Mesenchymal stem cell (in vitro differentiated cells and primary cell): ENCODE results near the gene FLYWCH1.
"Not testable (repeated sequence)": the region's sequence is repeated elsewhere in the genome, so short reads cannot be mapped to it uniquely, and the experiment has no call there.

Source experiments
- DNase-seq: peaks from one replicate; pipeline ENCODE4 v3.0.0-alpha.2; 2013
- H2AFZ ChIP-seq: one replicate; pipeline ENCODE4 v1.6.1; 2013; ENCODE audit warnings: low read depth, mild to moderate bottlenecking, control low read depth, inconsistent platforms, low read length, moderate library complexity
- H2AK5ac ChIP-seq: 2 replicates; pipeline ENCODE4 v1.6.1; 2013; ENCODE audit warnings: low read length, moderate library complexity, mild to moderate bottlenecking, inconsistent platforms; ENCODE audit not compliant: severe bottlenecking
- H2BK120ac ChIP-seq: one replicate; pipeline ENCODE4 v1.6.1; 2013; ENCODE audit warnings: low read depth, mild to moderate bottlenecking, inconsistent platforms, low read length, moderate library complexity
- H2BK12ac ChIP-seq, 2 experiments: one replicate each; pipeline ENCODE4 v1.6.1; 2013; ENCODE audit warnings: inconsistent platforms in 2 of 2, low read length in 2 of 2, mild to moderate bottlenecking in 2 of 2, moderate library complexity in 2 of 2, control low read depth in 1 of 2
- H2BK15ac ChIP-seq: one replicate; pipeline ENCODE4 v1.6.1; 2013; ENCODE audit warnings: mild to moderate bottlenecking, low read depth, inconsistent platforms; ENCODE audit not compliant: poor library complexity, severe bottlenecking
- H2BK5ac ChIP-seq: 2 replicates; pipeline ENCODE4 v1.6.1; 2013; ENCODE audit warnings: low read depth, mild to moderate bottlenecking, low read length, control low read depth, inconsistent platforms; ENCODE audit not compliant: poor library complexity, severe bottlenecking
- H3K14ac ChIP-seq, 2 experiments: one replicate each; pipeline ENCODE4 v1.6.1; 2013; ENCODE audit warnings: inconsistent platforms in 2 of 2, low read length in 2 of 2, control low read depth in 1 of 2, mild to moderate bottlenecking in 1 of 2, moderate library complexity in 1 of 2
- H3K18ac ChIP-seq, 2 experiments: one replicate each; pipeline ENCODE4 v1.6.1; 2013; ENCODE audit warnings: inconsistent platforms in 2 of 2, low read length in 2 of 2, control low read depth in 1 of 2, low read depth in 1 of 2, mild to moderate bottlenecking in 1 of 2
- H3K23ac ChIP-seq, 2 experiments: one replicate each; pipeline ENCODE4 v1.6.1; 2013; ENCODE audit warnings: inconsistent platforms in 2 of 2, low read length in 2 of 2, mild to moderate bottlenecking in 2 of 2, moderate library complexity in 2 of 2, control low read depth in 1 of 2
- H3K27ac ChIP-seq: 2 replicates; pipeline ENCODE4 v1.5.1; 2013; ENCODE audit warnings: mild to moderate bottlenecking, moderate library complexity, low read length, control low read depth, inconsistent platforms; ENCODE audit not compliant: poor library complexity, severe bottlenecking
- H3K27me3 ChIP-seq, 2 experiments: 2 replicates each; pipeline versions ENCODE4 v1.6.1 to v1.7.0; 2013; ENCODE audit warnings: low read length in 2 of 2, mild to moderate bottlenecking in 2 of 2, moderate library complexity in 2 of 2, control low read depth in 1 of 2, inconsistent platforms in 1 of 2; ENCODE audit not compliant: control insufficient read depth in 1 of 2, insufficient read depth in 1 of 2
- H3K36me3 ChIP-seq, 2 experiments: 2 replicates each; pipeline versions ENCODE4 v1.6.1 to v1.7.0; 2013; ENCODE audit warnings: low read length in 2 of 2, control low read depth in 1 of 2, inconsistent platforms in 1 of 2, low read depth in 1 of 2, mild to moderate bottlenecking in 1 of 2; ENCODE audit not compliant: insufficient read depth in 2 of 2, control insufficient read depth in 1 of 2
- H3K4ac ChIP-seq, 2 experiments: one replicate each; pipeline ENCODE4 v1.6.1; 2013; ENCODE audit warnings: inconsistent platforms in 2 of 2, low read length in 2 of 2, mild to moderate bottlenecking in 2 of 2, moderate library complexity in 2 of 2, control low read depth in 1 of 2, low read depth in 1 of 2
- H3K4me1 ChIP-seq: 2 replicates; pipeline ENCODE4 v1.6.1; 2013; ENCODE audit warnings: low read depth, low read length, control low read depth; ENCODE audit not compliant: control insufficient read depth, insufficient read depth
- H3K4me2 ChIP-seq: 2 replicates; pipeline ENCODE4 v1.6.1; 2013; ENCODE audit warnings: low read length, mild to moderate bottlenecking, inconsistent platforms; ENCODE audit not compliant: poor library complexity, severe bottlenecking
- H3K4me3 ChIP-seq, 2 experiments: 2 replicates each; pipeline versions ENCODE4 v1.5.1 to v1.7.0; 2013; ENCODE audit warnings: low read length in 2 of 2, mild to moderate bottlenecking in 2 of 2, control low read depth in 1 of 2, low read depth in 1 of 2; ENCODE audit not compliant: insufficient read depth in 1 of 2
- H3K79me1 ChIP-seq: replicated peaks from 2 replicates; pipeline ENCODE4 v1.6.1; 2013; ENCODE audit warnings: mild to moderate bottlenecking, control low read depth, low read length, inconsistent platforms; ENCODE audit not compliant: poor library complexity, severe bottlenecking
- H3K9ac ChIP-seq: 2 replicates; pipeline ENCODE4 v1.7.0; 2013; ENCODE audit warnings: mild to moderate bottlenecking, low read length, moderate library complexity
- H3K9me3 ChIP-seq: 2 replicates; pipeline ENCODE4 v1.7.0; 2013; ENCODE audit warnings: mild to moderate bottlenecking, low read length; ENCODE audit not compliant: control insufficient read depth
- H4K8ac ChIP-seq: one replicate; pipeline ENCODE4 v1.6.1; 2013; ENCODE audit warnings: inconsistent platforms, mild to moderate bottlenecking, low read length, moderate library complexity
- H4K91ac ChIP-seq: one replicate; pipeline ENCODE4 v1.6.1; 2013; ENCODE audit warnings: mild to moderate bottlenecking, low read length, inconsistent platforms
- WGBS: methylation state at CpG from one replicate; pipeline ENCODE4 v1.1.7; 2013; ENCODE audit warnings: mixed read lengths; 5-methylcytosine and 5-hydroxymethylcytosine counted together

FLYWCH1 gene

DNA sequence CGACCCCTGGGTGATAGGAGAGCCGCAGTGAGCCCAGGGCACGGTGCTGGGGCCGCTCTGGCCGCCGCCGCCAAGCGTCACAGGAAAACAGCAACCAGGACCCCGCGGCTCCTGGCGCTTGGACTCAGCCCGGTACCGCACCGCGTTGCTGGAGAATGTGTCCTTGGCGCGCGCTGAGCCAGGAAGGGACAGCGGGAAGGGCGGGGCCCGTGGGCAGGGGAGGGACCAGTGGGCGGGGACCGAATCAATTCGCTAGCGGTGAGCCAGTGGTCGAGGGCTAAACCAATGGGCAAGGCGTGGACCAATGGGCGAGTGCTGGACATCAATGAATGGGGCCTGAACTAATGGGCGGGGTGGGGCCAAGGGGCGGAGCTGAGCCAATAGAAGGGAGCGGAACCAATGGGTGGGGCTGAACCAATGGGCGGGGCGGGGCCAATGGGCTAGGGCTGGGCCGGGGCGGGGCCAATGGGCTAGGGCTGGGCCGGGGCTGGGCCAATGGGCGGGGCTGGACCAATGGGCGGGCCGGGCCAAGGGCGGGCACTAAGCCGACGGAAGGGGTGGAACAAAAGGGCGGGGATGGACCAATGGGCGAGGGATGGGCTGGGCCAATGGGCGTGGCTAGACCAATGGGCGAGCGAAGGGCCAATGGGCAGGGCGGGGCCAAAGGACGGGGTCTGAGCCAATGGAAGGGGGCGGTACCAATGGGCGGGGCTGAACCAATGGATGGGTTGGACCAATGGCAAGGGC is 6.3 kb upstream of the FLYWCH1 start:
- peak overlapping the region; percentile 64 for H2BK120ac ChIP-seq

DNA sequence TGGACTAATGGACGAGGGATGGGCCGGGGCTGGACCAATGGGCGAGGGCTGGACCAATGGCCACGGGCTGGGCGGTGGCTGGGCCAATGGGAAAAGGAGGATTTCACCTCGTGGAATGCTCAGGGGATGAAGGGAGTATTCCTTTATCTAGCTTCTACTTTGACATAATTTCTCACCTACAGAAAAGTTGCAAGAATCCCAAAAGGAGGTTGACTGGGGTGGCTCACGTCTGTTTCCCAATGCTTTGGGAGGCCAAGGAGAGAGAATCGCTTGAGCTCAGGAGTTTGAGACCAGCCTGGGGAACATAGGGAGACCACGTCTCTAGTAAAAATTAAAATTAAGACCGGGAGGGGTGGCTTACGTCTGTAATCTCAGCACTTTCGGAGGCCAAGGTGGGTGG is 5.7 kb upstream of the FLYWCH1 start:
- Histone ChIP-seq H3K27me3 (no peaks in the 10 kb centered on the region), H2AK5ac (no peak overlapping the region), H2BK120ac (no peak overlapping the region), H3K4me2 (peak overlapping the region; percentile 16), H4K8ac (no peak overlapping the region), H3K9me3 (no peaks in the 10 kb centered on the region), H2BK12ac (no peak overlapping the region), H3K18ac (no peak overlapping the region), H4K91ac (no peak overlapping the region), H2AFZ (no peak overlapping the region), H3K23ac (no peak overlapping the region), H2BK15ac (no peak overlapping the region), H3K36me3 (peaks cover 0 to 1% of the 10 kb centered on the region in 2 experiments), H2BK5ac (no peak overlapping the region), H3K4me3 (peak overlapping the region in 1 of 2 experiments; percentile 44), H3K4me1 (peaks cover 2% of the 10 kb centered on the region), H3K14ac (no peak overlapping the region), H3K79me1 (no peaks in the 10 kb centered on the region), H3K9ac (no peak overlapping the region), H3K4ac (no peak overlapping the region), H3K27ac (peak overlapping the region; percentile 32)
- 43% methylated on average over 8 of the region's 12 CpGs for WGBS
- DNase-seq, result no peak

More for the DNA sequence above, 6.3 kb upstream of the FLYWCH1 start:
- no peaks in the 10 kb centered on the region for H3K9me3 ChIP-seq
- no peaks in the 10 kb centered on the region for H3K79me1 ChIP-seq
- DNase-seq, result peak; percentile 100
- H3K36me3 ChIP-seq, result peaks cover 0 to 7% of the 10 kb centered on the region in 2 experiments
- H3K27ac ChIP-seq, result no peak overlapping the region
- peak overlapping the region; percentile 93 for H2BK15ac ChIP-seq
- peak overlapping the region; percentile 93 to 98 for H3K18ac ChIP-seq
- no peak overlapping the region for H2AFZ ChIP-seq
- H3K4me1 ChIP-seq, result peaks cover 2% of the 10 kb centered on the region
- no peaks in the 10 kb centered on the region for H3K27me3 ChIP-seq
- H3K4ac ChIP-seq, result peak overlapping the region; percentile 93 to 95
- H3K4me3 ChIP-seq, result peak overlapping the region; percentile 73 to 91
- H4K8ac ChIP-seq, result peak overlapping the region; percentile 54
- peak overlapping the region; percentile 36 for H4K91ac ChIP-seq
- H2AK5ac ChIP-seq, result no peak overlapping the region
- under 1% methylated on average over 50 of the region's 51 CpGs for WGBS
- peak overlapping the region; percentile 89 for H3K9ac ChIP-seq
- no peak overlapping the region for H2BK5ac ChIP-seq
- peak overlapping the region in 1 of 2 experiments; percentile 82 for H3K14ac ChIP-seq
- H2BK12ac ChIP-seq, result peak overlapping the region in 1 of 2 experiments; percentile 49
- H3K4me2 ChIP-seq, result peak overlapping the region; percentile 67
- peak overlapping the region in 1 of 2 experiments; percentile 83 for H3K23ac ChIP-seq

DNA sequence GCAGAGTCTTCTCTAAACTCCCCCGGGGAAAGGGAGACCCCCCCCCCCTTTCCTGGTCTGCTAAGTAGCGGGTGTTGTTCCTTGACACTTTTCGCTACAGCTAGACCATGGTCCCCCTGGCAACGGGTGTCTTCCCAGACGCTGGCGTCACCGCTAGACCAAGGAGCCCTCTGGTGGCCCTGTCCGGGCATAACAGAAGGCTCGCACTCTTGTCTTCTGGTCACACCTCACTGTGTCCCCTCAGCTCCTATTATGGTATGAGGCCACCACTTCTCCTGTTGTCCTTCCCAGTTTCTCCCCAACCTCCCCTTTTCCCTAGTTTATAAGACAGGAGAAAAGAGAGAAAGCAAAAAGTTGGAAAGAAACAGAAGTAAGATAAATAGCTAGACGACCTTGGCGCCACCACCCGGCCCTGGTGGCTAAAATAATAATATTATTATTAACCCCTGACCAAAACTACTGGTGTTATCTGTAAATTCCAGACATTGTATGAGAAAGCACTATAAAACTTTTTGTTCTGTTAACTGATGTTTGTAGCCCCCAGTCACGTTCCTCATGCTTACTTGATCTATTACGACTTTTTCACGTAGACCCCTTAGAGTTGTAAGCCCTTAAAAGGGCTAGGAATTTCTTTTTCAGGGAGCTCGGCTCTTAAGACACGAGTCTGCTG is 4.5 kb upstream of the FLYWCH1 start:
- not testable (repeated sequence) for H3K27ac ChIP-seq, H4K91ac ChIP-seq, H3K36me3 ChIP-seq, H3K79me1 ChIP-seq, H2BK15ac ChIP-seq, H3K14ac ChIP-seq, H3K4ac ChIP-seq, H3K27me3 ChIP-seq, H3K9ac ChIP-seq, H3K9me3 ChIP-seq, H3K4me3 ChIP-seq, H2BK120ac ChIP-seq, H2BK5ac ChIP-seq, H4K8ac ChIP-seq, H3K4me1 ChIP-seq, H3K18ac ChIP-seq, H3K23ac ChIP-seq, H2BK12ac ChIP-seq, H3K4me2 ChIP-seq, H2AFZ ChIP-seq, H2AK5ac ChIP-seq
- DNase-seq, result peak; percentile 82
- 27% methylated on average over 12 of the region's 17 CpGs for WGBS

DNA sequence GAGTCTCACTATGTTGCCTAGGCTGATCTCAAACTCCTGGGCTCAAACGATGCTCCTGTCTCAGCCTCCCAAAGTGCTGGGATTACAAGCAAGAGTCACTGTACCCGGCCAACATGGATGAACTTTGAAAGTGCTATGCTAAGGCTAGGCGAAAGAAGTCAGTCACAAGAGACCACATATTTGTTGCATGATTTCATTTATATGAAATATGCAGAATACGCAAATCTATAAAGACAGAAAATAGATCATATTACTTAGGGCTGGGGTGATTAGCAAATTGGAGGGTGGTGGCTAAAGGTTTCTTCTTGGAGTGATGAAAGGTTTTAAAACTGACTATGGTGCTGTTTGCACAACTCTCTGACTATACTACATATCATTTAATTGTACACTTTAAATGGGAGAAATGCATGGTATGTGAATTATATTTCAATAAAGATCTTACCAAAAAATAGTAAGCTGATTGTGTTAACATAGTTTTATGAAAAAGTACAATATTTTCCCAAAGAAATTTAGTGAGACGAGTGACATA is 1.2 kb upstream of the FLYWCH1 start:
- H4K91ac ChIP-seq, result no peak overlapping the region
- H3K79me1 ChIP-seq, result peaks cover 4% of the 10 kb centered on the region
- peaks cover 16% of the 10 kb centered on the region for H3K4me1 ChIP-seq
- H2AFZ ChIP-seq, result no peak overlapping the region
- no peak overlapping the region for H2BK5ac ChIP-seq
- DNase-seq, result no peak
- H2BK120ac ChIP-seq, result no peak overlapping the region
- H3K4ac ChIP-seq, result no peak overlapping the region
- H3K4me3 ChIP-seq, result peak overlapping the region in 1 of 2 experiments; percentile 100
- no peak overlapping the region for H3K18ac ChIP-seq
- no peak overlapping the region for H2BK12ac ChIP-seq
- peak overlapping the region; percentile 77 for H3K9ac ChIP-seq
- no peak overlapping the region for H3K23ac ChIP-seq
- H2AK5ac ChIP-seq, result no peak overlapping the region
- H3K27ac ChIP-seq, result no peak overlapping the region
- no peaks in the 10 kb centered on the region for H3K27me3 ChIP-seq
- no peak overlapping the region for H3K4me2 ChIP-seq
- no peak overlapping the region for H2BK15ac ChIP-seq
- WGBS, result 91% methylated on average over 2 of the region's 5 CpGs
- H3K9me3 ChIP-seq, result no peaks in the 10 kb centered on the region
- H4K8ac ChIP-seq, result no peak overlapping the region
- no peak overlapping the region for H3K14ac ChIP-seq
- peaks cover 9 to 17% of the 10 kb centered on the region in 2 experiments for H3K36me3 ChIP-seq
